ENCODE results near the gene GPR171.

GRCh38 chr3:151178208-151178845 lies 24.7 kb downstream of the GPR171 start:
- TF ChIP-seq CTCF (IDR thresholded peaks at IDR 0.05) (no peak), POLR2A (IDR thresholded peaks at IDR 0.05) (no peak)

Measured in esophagus squamous epithelium (tissue), 4 donors.